ENCODE results near the gene F13B. TPM values are rescaled to one million over a fixed set of nuclear protein-coding genes. Genes with fewer than 3 reads are reported as not detected.
"Not testable (repeated sequence)": the region's sequence is repeated elsewhere in the genome, so short reads cannot be mapped to it uniquely, and the experiment has no call there.

F13B gene
- polyA plus RNA-seq (2012; ENCODE audit: missing spikeins) = not detected

GRCh38 chr1:197066719-197067456, at the start of gene F13B:
Gene F13B (minus strand): TSS chr1:197067260. CDS start chr1:197067223, 37 bp downstream.
- DNase-seq (ENCODE audit: insufficient read length) (no peak), FAIRE-seq (no peak)

DNA sequence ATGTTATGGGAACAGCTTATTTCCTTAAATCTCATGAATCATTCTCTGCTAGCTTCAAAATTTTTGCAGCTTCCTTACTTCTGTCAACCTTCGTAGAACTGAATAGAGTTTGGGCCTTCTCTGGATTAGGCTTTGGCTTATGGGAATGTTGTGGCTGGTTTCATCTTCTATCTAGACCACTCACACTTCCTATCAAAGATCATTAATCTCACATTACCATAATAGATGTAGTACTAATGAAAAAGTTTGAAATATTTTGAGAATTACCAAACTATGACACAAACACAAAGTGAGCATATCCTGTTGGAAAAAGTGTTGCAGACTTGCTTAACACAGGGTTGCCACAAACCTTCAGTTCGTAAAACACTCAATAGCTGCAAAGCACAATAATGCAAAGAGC, 49.1 kb upstream of the F13B start:
- DNase-seq (ENCODE audit: insufficient read length) (no peak), FAIRE-seq (no peak)
- TF ChIP-seq POLR2AphosphoS5 (IDR thresholded peaks at IDR 0.05; ENCODE audit: low read depth, low read length) (no peak), POLR2A (IDR thresholded peaks at IDR 0.05; ENCODE audit: low read depth, low read length) (no peak), TAF1 (IDR thresholded peaks at IDR 0.05; ENCODE audit: borderline replicate concordance, low read depth, low read length) (no peak)

More at GRCh38 chr1:197066719-197067456, at the start of gene F13B:
- TF ChIP-seq TAF1 (IDR thresholded peaks at IDR 0.05; ENCODE audit: borderline replicate concordance, low read depth, low read length) (no peak), POLR2AphosphoS5 (IDR thresholded peaks at IDR 0.05; ENCODE audit: low read depth, low read length) (no peak), POLR2A (IDR thresholded peaks at IDR 0.05; ENCODE audit: low read depth, low read length) (no peak)

- no peak for TF ChIP-seq TAF1 (IDR thresholded peaks at IDR 0.05; ENCODE audit: borderline replicate concordance, low read depth, low read length)
- TF ChIP-seq POLR2A (IDR thresholded peaks at IDR 0.05; ENCODE audit: low read depth, low read length) = no peak
- FAIRE-seq (no peak), DNase-seq (ENCODE audit: insufficient read length) (no peak)
These were observed 39.8 kb upstream of the F13B start for GRCh38 chr1:197106869-197107268.

DNA sequence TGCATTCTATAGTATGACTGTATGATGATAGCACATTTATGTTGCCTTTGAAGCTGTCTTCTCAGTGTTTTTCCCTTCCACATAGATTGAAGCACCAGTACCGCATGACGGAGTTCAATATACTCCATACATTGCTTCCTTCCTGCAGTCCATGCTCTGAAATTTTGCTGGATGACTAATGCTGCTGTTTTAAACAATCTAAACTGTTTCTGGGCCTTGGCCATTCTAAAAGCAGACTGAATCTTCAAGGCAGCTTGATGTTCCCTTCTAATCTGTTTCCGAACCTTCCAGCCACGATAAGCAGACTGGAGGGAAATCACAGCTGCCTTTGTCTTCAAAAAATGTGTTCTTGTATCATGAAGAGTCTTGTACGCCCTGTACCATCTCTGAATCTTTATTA, 36.2 kb upstream of the F13B start:
- no peak for TF ChIP-seq TAF1 (IDR thresholded peaks at IDR 0.05; ENCODE audit: borderline replicate concordance, low read depth, low read length)
- TF ChIP-seq POLR2A (IDR thresholded peaks at IDR 0.05; ENCODE audit: low read depth, low read length) = no peak
- TF ChIP-seq POLR2AphosphoS5 (IDR thresholded peaks at IDR 0.05; ENCODE audit: low read depth, low read length) = no peak
- no peak for FAIRE-seq
- no peak for DNase-seq (ENCODE audit: insufficient read length)

- FAIRE-seq = no peak
- no peak for TF ChIP-seq POLR2AphosphoS5 (IDR thresholded peaks at IDR 0.05; ENCODE audit: low read depth, low read length)
- TF ChIP-seq TAF1 (IDR thresholded peaks at IDR 0.05; ENCODE audit: borderline replicate concordance, low read depth, low read length) = no peak
- no peak for TF ChIP-seq POLR2A (IDR thresholded peaks at IDR 0.05; ENCODE audit: low read depth, low read length)
- no peak for DNase-seq (ENCODE audit: insufficient read length)
These were observed 34.9 kb upstream of the F13B start for GRCh38 chr1:197101978-197102377.

GRCh38 chr1:197100677-197101076, 33.6 kb upstream of the F13B start:
- DNase-seq (ENCODE audit: insufficient read length) (no peak), FAIRE-seq (no peak)
- TF ChIP-seq POLR2AphosphoS5 (IDR thresholded peaks at IDR 0.05; ENCODE audit: low read depth, low read length) = no peak
- no peak for TF ChIP-seq TAF1 (IDR thresholded peaks at IDR 0.05; ENCODE audit: borderline replicate concordance, low read depth, low read length)

- FAIRE-seq (no peak), DNase-seq (ENCODE audit: insufficient read length) (no peak)
- no peak for TF ChIP-seq POLR2AphosphoS5 (IDR thresholded peaks at IDR 0.05; ENCODE audit: low read depth, low read length)
- no peak for TF ChIP-seq TAF1 (IDR thresholded peaks at IDR 0.05; ENCODE audit: borderline replicate concordance, low read depth, low read length)
- TF ChIP-seq POLR2A (IDR thresholded peaks at IDR 0.05; ENCODE audit: low read depth, low read length) = no peak
These were observed 32.4 kb upstream of the F13B start for GRCh38 chr1:197099444-197099843.

- not testable (repeated sequence) for FAIRE-seq; DNase-seq (ENCODE audit: insufficient read length)
These were observed 29.9 kb upstream of the F13B start for GRCh38 chr1:197096971-197097370.

DNA sequence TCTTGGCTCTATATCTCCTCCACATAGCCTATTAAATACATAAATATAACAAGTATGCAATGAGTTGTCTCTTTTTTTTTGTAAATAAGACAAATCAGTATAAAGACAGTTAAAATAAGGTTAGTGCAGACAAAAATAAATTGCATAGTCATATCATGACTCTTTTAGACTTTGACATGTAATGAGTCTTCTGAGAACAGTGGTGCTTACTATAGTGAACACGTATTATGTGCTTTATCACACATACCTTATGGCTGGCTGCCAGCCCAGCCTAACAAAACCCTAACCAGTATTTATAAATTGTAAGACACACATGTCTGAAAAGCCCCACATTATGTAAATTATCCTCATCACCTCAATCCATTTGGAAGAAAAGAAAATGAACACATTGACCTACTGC, 29.1 kb upstream of the F13B start:
- no peak for TF ChIP-seq TAF1 (IDR thresholded peaks at IDR 0.05; ENCODE audit: borderline replicate concordance, low read depth, low read length)
- DNase-seq (ENCODE audit: insufficient read length) (no peak), FAIRE-seq (no peak)

- no peak for FAIRE-seq
- no peak for DNase-seq (ENCODE audit: insufficient read length)
- TF ChIP-seq TAF1 (IDR thresholded peaks at IDR 0.05; ENCODE audit: borderline replicate concordance, low read depth, low read length) = no peak
- TF ChIP-seq POLR2AphosphoS5 (IDR thresholded peaks at IDR 0.05; ENCODE audit: low read depth, low read length) = no peak
- TF ChIP-seq POLR2A (IDR thresholded peaks at IDR 0.05; ENCODE audit: low read depth, low read length) = no peak
These were observed 26.3 kb upstream of the F13B start for GRCh38 chr1:197093226-197093885.

DNA sequence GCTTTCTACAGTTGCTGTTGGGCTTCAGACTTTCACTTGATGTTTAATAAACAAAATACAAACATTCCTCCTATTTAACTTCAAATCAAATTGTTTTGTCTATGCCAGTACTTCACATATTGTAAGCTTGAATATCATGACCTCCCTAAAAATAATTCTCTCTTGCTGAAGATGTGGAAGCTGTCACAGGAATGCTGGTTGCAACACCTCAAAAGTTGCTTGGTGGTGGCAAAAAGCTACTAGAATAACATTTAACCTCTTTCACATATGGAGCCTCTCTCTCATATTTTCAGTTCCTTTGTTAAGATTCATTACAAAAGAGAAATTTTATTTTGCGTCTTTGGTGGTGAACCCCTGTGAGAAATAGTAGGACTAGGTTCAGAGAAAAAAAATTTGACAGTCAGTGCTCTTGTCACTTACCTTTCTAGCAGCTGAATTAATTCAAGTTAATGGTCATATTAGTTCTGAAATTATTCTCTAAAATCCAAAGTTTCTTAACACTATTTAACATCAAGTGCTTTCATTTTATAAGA, 25.5 kb upstream of the F13B start:
- no peak for DNase-seq (ENCODE audit: insufficient read length)
- TF ChIP-seq TAF1 (IDR thresholded peaks at IDR 0.05; ENCODE audit: borderline replicate concordance, low read depth, low read length) = no peak
- no peak for TF ChIP-seq POLR2A (IDR thresholded peaks at IDR 0.05; ENCODE audit: low read depth, low read length)
- TF ChIP-seq POLR2AphosphoS5 (IDR thresholded peaks at IDR 0.05; ENCODE audit: low read depth, low read length) = no peak
- no peak for FAIRE-seq

DNA sequence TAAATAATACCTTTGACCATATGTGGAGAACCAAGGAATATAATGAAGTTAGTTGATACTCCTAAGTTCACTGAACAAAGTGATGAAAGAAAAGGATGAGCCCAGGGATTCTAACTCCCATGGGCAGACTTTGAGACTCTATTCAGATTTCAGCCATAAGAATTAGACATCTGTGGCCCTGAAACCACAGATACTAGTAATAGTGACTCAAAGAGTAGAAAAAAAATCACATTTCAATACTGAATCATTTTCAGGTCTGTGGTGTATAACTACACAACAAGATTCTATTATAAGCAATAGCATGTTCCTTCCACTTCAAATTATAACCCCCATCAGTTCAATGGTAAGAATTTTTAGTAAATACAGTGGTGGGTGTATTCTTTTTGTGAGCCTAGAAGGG, 16.4 kb upstream of the F13B start:
- no peak for FAIRE-seq
- DNase-seq (ENCODE audit: insufficient read length) = no peak
- no peak for TF ChIP-seq TAF1 (IDR thresholded peaks at IDR 0.05; ENCODE audit: borderline replicate concordance, low read depth, low read length)
- no peak for TF ChIP-seq POLR2AphosphoS5 (IDR thresholded peaks at IDR 0.05; ENCODE audit: low read depth, low read length)
- TF ChIP-seq POLR2A (IDR thresholded peaks at IDR 0.05; ENCODE audit: low read depth, low read length) = no peak

All from GM12892 (cell line).